DMS79 treated with DMSO at 0.1 percent for 48 hours (cell line): ENCODE data around the gene USF1.
A peak's percentile ranks its signal among the peaks of the same experiment; 100 is the strongest.
"Not testable (repeated sequence)": the region's sequence is repeated elsewhere in the genome, so short reads cannot be mapped to it uniquely, and the experiment has no call there.

Experiments used
- DNase-seq: peaks from one replicate; lab custom pipeline; 2025; lab: John Stamatoyannopoulos, UW

The USF1 gene

GRCh38 chr1:161019111-161019660, 26.6 kb downstream of the USF1 start:
- DNase-seq: not testable (repeated sequence)

- DNase-seq: no peak
Observed at GRCh38 chr1:161018631-161018930, 27.2 kb downstream of the USF1 start.

GRCh38 chr1:161017756-161018630, 27.8 kb downstream of the USF1 start:
- DNase-seq: no peak

- not testable (repeated sequence) for DNase-seq
Observed at GRCh38 chr1:161017181-161017580, 28.6 kb downstream of the USF1 start.

GRCh38 chr1:161016683-161017082, 29.1 kb downstream of the USF1 start:
- DNase-seq: not testable (repeated sequence)

GRCh38 chr1:161013488-161014230, 32.1 kb downstream of the USF1 start:
- no peak for DNase-seq

GRCh38 chr1:161013131-161013487, 32.7 kb downstream of the USF1 start:
- DNase-seq: no peak

- DNase-seq: no peak
Observed at GRCh38 chr1:161012420-161012819, 33.4 kb downstream of the USF1 start.

- no peak for DNase-seq
Observed at GRCh38 chr1:161009602-161010211, 36.1 kb downstream of the USF1 start.

GRCh38 chr1:161008869-161009510, 36.8 kb downstream of the USF1 start:
- DNase-seq: no peak

- DNase-seq: no peak
Observed at GRCh38 chr1:161007369-161007768, 38.4 kb downstream of the USF1 start.

- no peak for DNase-seq
Observed at GRCh38 chr1:161006563-161006962, 39.2 kb downstream of the USF1 start.

GRCh38 chr1:161001525-161001924, 44.3 kb downstream of the USF1 start:
- peak; percentile 31 for DNase-seq

GRCh38 chr1:161000736-161001480, 44.9 kb downstream of the USF1 start:
- no peak for DNase-seq

- DNase-seq: no peak
Observed at GRCh38 chr1:160999376-160999775, 46.4 kb downstream of the USF1 start.

- DNase-seq: no peak
Observed at GRCh38 chr1:160997323-160998038, 48.3 kb downstream of the USF1 start.

- DNase-seq: no peak
Observed at GRCh38 chr1:160996178-160996577, 49.6 kb downstream of the USF1 start.

GRCh38 chr1:160993544-160994193, 52.1 kb downstream of the USF1 start:
- DNase-seq: no peak

- not testable (repeated sequence) for DNase-seq
Observed at GRCh38 chr1:160992036-160992435, 53.7 kb downstream of the USF1 start.
